ENCODE measurements around the gene UNG.
"Not testable (repeated sequence)": the region's sequence is repeated elsewhere in the genome, so short reads cannot be mapped to it uniquely, and the experiment has no call there.

UNG gene

DNA sequence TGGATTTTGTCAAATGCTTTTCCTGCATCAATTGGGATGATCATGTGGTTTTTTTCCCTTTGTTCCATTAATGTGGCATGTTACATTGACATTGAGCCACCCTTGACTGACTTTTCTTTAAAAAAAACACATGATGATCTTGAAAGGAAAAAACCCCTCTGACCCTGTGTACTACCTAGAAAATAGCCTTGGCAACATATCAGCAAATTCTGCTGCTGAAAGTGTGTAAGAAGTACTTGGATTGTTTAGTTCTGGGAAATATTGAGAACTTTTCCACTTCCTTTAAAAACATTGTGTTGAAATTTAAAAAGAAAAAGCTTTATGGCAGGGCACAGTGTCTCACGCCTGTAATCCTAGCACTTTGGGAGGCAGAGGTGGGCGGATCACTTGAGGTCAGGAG is 39.7 kb downstream of the UNG start:
- Histone ChIP-seq H3K56ac (ENCODE audit: low read length) (no peak overlapping the region), H2BK120ac (ENCODE audit: low read depth, low read length) (no peak overlapping the region), H4K5ac (ENCODE audit: low read length) (no peak overlapping the region), H3K4ac (ENCODE audit: low read depth, low read length) (no peak overlapping the region), H3K4me3 (ENCODE audit: low read length) (no peak overlapping the region), H3K23ac (ENCODE audit: low read length) (no peak overlapping the region), H3K79me1 (ENCODE audit: low read length) (no peaks in the 10 kb centered on the region), H2BK5ac (ENCODE audit: low read length) (no peak overlapping the region), H2BK15ac (replicated peaks; ENCODE audit: low read depth) (no peak overlapping the region), H4K8ac (ENCODE audit: low read depth, low read length) (no peak overlapping the region), H2AK5ac (ENCODE audit: low read length) (no peak overlapping the region), H3K27me3 (ENCODE audit: insufficient read depth, low read length, poor library complexity) (no peaks in the 10 kb centered on the region), H3K18ac (ENCODE audit: low read length) (no peak overlapping the region), H3K4me2 (ENCODE audit: low read length) (no peak overlapping the region), H3K27ac (ENCODE audit: low read depth, low read length) (no peak overlapping the region), H3K4me1 (ENCODE audit: control insufficient read depth, low read depth, low read length) (no peaks in the 10 kb centered on the region), H3K79me2 (ENCODE audit: control insufficient read depth, insufficient read depth, low read length) (no peaks in the 10 kb centered on the region), H3K9ac (ENCODE audit: low read length) (no peak overlapping the region), H3K36me3 (ENCODE audit: control insufficient read depth, insufficient read depth, low read length) (no peaks in the 10 kb centered on the region)
- DNase-seq: no peak
- no CpG with 5 or more reads among the region's 2 CpGs for WGBS (ENCODE audit: extremely low coverage, insufficient coverage, low lambda C conversion rate)

GRCh38 chr12:109139360-109139759 is 42.0 kb downstream of the UNG start:
- no peak overlapping the region for H3K4ac ChIP-seq (ENCODE audit: low read depth, low read length)
- H4K5ac ChIP-seq (ENCODE audit: low read length): no peak overlapping the region

DNA sequence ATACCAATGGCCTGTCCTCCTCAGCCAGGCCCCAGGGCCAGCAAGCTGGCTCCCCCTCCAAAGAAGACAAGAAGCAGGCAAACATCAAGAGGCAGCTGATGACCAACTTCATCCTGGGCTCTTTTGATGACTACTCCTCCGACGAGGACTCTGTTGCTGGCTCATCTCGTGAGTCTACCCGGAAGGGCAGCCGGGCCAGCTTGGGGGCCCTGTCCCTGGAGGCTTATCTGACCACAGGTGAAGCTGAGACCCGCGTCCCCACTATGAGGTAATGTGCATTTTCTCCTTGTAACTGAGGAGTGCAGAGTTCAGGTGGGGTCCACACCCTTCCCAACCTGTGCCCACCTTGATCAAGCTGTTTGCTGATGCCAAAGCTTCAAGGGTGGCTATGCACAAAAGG is 42.4 kb downstream of the UNG start:
- Histone ChIP-seq H3K18ac (ENCODE audit: low read length) (no peak overlapping the region), H3K27me3 (ENCODE audit: insufficient read depth, low read length, poor library complexity) (no peaks in the 10 kb centered on the region), H3K23ac (ENCODE audit: low read length) (no peak overlapping the region), H3K4ac (ENCODE audit: low read depth, low read length) (no peak overlapping the region), H4K5ac (ENCODE audit: low read length) (no peak overlapping the region), H3K79me2 (ENCODE audit: control insufficient read depth, insufficient read depth, low read length) (no peaks in the 10 kb centered on the region), H2BK120ac (ENCODE audit: low read depth, low read length) (no peak overlapping the region), H4K8ac (ENCODE audit: low read depth, low read length) (no peak overlapping the region), H2AK5ac (ENCODE audit: low read length) (no peak overlapping the region), H3K36me3 (ENCODE audit: control insufficient read depth, insufficient read depth, low read length) (no peaks in the 10 kb centered on the region), H3K56ac (ENCODE audit: low read length) (no peak overlapping the region), H3K4me1 (ENCODE audit: control insufficient read depth, low read depth, low read length) (no peaks in the 10 kb centered on the region), H3K79me1 (ENCODE audit: low read length) (no peaks in the 10 kb centered on the region), H3K4me2 (ENCODE audit: low read length) (no peak overlapping the region), H3K4me3 (ENCODE audit: low read length) (no peak overlapping the region), H3K9ac (ENCODE audit: low read length) (no peak overlapping the region), H3K27ac (ENCODE audit: low read depth, low read length) (no peak overlapping the region), H2BK15ac (replicated peaks; ENCODE audit: low read depth) (no peak overlapping the region), H2BK5ac (ENCODE audit: low read length) (no peak overlapping the region)
- WGBS (ENCODE audit: extremely low coverage, insufficient coverage, low lambda C conversion rate): no CpG with 5 or more reads among the region's 7 CpGs
- DNase-seq: no peak

More at GRCh38 chr12:109139360-109139759, 42.0 kb downstream of the UNG start:
- Histone ChIP-seq H3K27me3 (ENCODE audit: insufficient read depth, low read length, poor library complexity) (no peaks in the 10 kb centered on the region), H2BK120ac (ENCODE audit: low read depth, low read length) (no peak overlapping the region), H2BK15ac (replicated peaks; ENCODE audit: low read depth) (no peak overlapping the region), H3K4me2 (ENCODE audit: low read length) (no peak overlapping the region), H3K36me3 (ENCODE audit: control insufficient read depth, insufficient read depth, low read length) (no peaks in the 10 kb centered on the region), H2BK5ac (ENCODE audit: low read length) (no peak overlapping the region), H3K79me1 (ENCODE audit: low read length) (no peaks in the 10 kb centered on the region), H3K23ac (ENCODE audit: low read length) (no peak overlapping the region), H3K4me1 (ENCODE audit: control insufficient read depth, low read depth, low read length) (no peaks in the 10 kb centered on the region), H3K56ac (ENCODE audit: low read length) (no peak overlapping the region), H3K79me2 (ENCODE audit: control insufficient read depth, insufficient read depth, low read length) (no peaks in the 10 kb centered on the region), H3K9ac (ENCODE audit: low read length) (no peak overlapping the region), H3K27ac (ENCODE audit: low read depth, low read length) (no peak overlapping the region), H4K8ac (ENCODE audit: low read depth, low read length) (no peak overlapping the region), H2AK5ac (ENCODE audit: low read length) (no peak overlapping the region), H3K4me3 (ENCODE audit: low read length) (no peak overlapping the region), H3K18ac (ENCODE audit: low read length) (no peak overlapping the region)
- no CpG with 5 or more reads among the region's 9 CpGs for WGBS (ENCODE audit: extremely low coverage, insufficient coverage, low lambda C conversion rate)
- DNase-seq: no peak

- Histone ChIP-seq H3K27ac (ENCODE audit: low read depth, low read length) (no peak overlapping the region), H3K36me3 (ENCODE audit: control insufficient read depth, insufficient read depth, low read length) (no peaks in the 10 kb centered on the region), H2AK5ac (ENCODE audit: low read length) (no peak overlapping the region), H3K4me3 (ENCODE audit: low read length) (no peak overlapping the region), H3K9ac (ENCODE audit: low read length) (no peak overlapping the region), H4K8ac (ENCODE audit: low read depth, low read length) (no peak overlapping the region), H2BK15ac (replicated peaks; ENCODE audit: low read depth) (no peak overlapping the region), H3K27me3 (ENCODE audit: insufficient read depth, low read length, poor library complexity) (no peaks in the 10 kb centered on the region), H3K79me2 (ENCODE audit: control insufficient read depth, insufficient read depth, low read length) (no peaks in the 10 kb centered on the region), H3K56ac (ENCODE audit: low read length) (no peak overlapping the region), H3K79me1 (ENCODE audit: low read length) (no peaks in the 10 kb centered on the region), H3K4ac (ENCODE audit: low read depth, low read length) (no peak overlapping the region), H3K18ac (ENCODE audit: low read length) (no peak overlapping the region), H3K4me2 (ENCODE audit: low read length) (no peak overlapping the region), H4K5ac (ENCODE audit: low read length) (no peak overlapping the region), H2BK120ac (ENCODE audit: low read depth, low read length) (no peak overlapping the region), H2BK5ac (ENCODE audit: low read length) (no peak overlapping the region), H3K4me1 (ENCODE audit: control insufficient read depth, low read depth, low read length) (no peaks in the 10 kb centered on the region), H3K23ac (ENCODE audit: low read length) (no peak overlapping the region)
- DNase-seq: no peak
- WGBS (ENCODE audit: extremely low coverage, insufficient coverage, low lambda C conversion rate): no CpG with 5 or more reads among the region's 4 CpGs
These were observed 43.2 kb downstream of the UNG start for GRCh38 chr12:109140560-109140959.

DNA sequence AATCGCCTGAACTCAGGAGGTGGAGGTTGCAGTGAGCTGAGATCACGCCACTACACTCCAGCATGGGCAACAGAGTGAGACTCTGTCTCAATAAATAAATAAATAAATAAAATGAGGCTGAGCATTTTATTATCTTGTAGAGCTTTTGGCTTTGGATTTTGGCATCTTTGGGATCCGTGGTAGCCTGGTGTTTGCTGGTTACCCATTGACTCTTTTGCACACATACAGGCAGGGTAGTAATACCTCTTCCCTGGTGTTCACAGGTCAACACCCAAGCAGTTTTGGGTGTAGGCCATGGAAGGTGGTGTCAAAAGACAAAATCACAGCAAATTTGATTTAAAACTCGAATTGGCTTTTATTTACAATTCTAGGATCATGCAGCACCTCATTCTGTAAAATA is 46.8 kb downstream of the UNG start:
- Histone ChIP-seq H3K18ac (ENCODE audit: low read length) (no peak overlapping the region), H3K23ac (ENCODE audit: low read length) (no peak overlapping the region), H3K27ac (ENCODE audit: low read depth, low read length) (no peak overlapping the region), H3K27me3 (ENCODE audit: insufficient read depth, low read length, poor library complexity) (no peaks in the 10 kb centered on the region), H3K4ac (ENCODE audit: low read depth, low read length) (no peak overlapping the region), H4K5ac (ENCODE audit: low read length) (no peak overlapping the region), H3K4me3 (ENCODE audit: low read length) (no peak overlapping the region), H3K9ac (ENCODE audit: low read length) (no peak overlapping the region), H3K36me3 (ENCODE audit: control insufficient read depth, insufficient read depth, low read length) (no peaks in the 10 kb centered on the region), H3K79me1 (ENCODE audit: low read length) (no peaks in the 10 kb centered on the region), H2BK5ac (ENCODE audit: low read length) (no peak overlapping the region), H2BK15ac (replicated peaks; ENCODE audit: low read depth) (no peak overlapping the region), H4K8ac (ENCODE audit: low read depth, low read length) (no peak overlapping the region), H2BK120ac (ENCODE audit: low read depth, low read length) (no peak overlapping the region), H3K4me1 (ENCODE audit: control insufficient read depth, low read depth, low read length) (no peaks in the 10 kb centered on the region), H2AK5ac (ENCODE audit: low read length) (no peak overlapping the region), H3K4me2 (ENCODE audit: low read length) (no peak overlapping the region), H3K79me2 (ENCODE audit: control insufficient read depth, insufficient read depth, low read length) (no peaks in the 10 kb centered on the region), H3K56ac (ENCODE audit: low read length) (no peak overlapping the region)
- DNase-seq: no peak
- WGBS (ENCODE audit: extremely low coverage, insufficient coverage, low lambda C conversion rate): no CpG with 5 or more reads among the region's 4 CpGs

DNA sequence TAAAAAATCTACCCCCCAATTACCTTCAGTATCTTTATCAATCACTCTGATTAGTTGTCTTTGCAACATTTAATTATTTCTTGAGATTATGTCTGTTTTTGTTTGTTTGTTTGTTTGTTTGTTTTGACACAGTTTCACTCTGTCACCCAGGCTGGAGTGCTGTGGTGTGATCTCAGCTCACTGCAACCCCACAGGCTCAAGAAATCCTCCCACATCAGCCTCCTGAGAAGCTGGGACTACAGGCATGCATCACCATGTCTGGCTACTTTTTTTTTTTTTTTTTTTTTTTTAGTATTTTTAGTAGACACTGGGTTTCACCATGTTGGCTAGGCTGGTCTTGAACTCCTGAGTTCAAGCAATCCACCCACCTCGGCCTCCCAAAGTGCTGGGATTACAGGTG is 49.7 kb downstream of the UNG start:
- H3K4me3 ChIP-seq (ENCODE audit: low read length); H3K4ac ChIP-seq (ENCODE audit: low read depth, low read length); H2AK5ac ChIP-seq (ENCODE audit: low read length); H3K36me3 ChIP-seq (ENCODE audit: control insufficient read depth, insufficient read depth, low read length); H3K23ac ChIP-seq (ENCODE audit: low read length); H3K56ac ChIP-seq (ENCODE audit: low read length); H2BK15ac ChIP-seq (replicated peaks; ENCODE audit: low read depth); H3K79me2 ChIP-seq (ENCODE audit: control insufficient read depth, insufficient read depth, low read length); H2BK120ac ChIP-seq (ENCODE audit: low read depth, low read length); DNase-seq; H3K4me2 ChIP-seq (ENCODE audit: low read length); H4K5ac ChIP-seq (ENCODE audit: low read length); H3K9ac ChIP-seq (ENCODE audit: low read length); H3K27ac ChIP-seq (ENCODE audit: low read depth, low read length); H4K8ac ChIP-seq (ENCODE audit: low read depth, low read length); H3K18ac ChIP-seq (ENCODE audit: low read length); H3K4me1 ChIP-seq (ENCODE audit: control insufficient read depth, low read depth, low read length); H2BK5ac ChIP-seq (ENCODE audit: low read length); H3K27me3 ChIP-seq (ENCODE audit: insufficient read depth, low read length, poor library complexity); H3K79me1 ChIP-seq (ENCODE audit: low read length): not testable (repeated sequence)
- WGBS (ENCODE audit: extremely low coverage, insufficient coverage, low lambda C conversion rate): no CpG with 5 or more reads among the region's 1 CpG
